Non-pigmented ciliary epithelial cell (primary cell): ENCODE data around the gene DHRS7.

Source experiments
- DNase-seq: peaks from one replicate; pipeline ENCODE4 v3.0.0-alpha.2; 2010; ENCODE audit warnings: low read depth

Gene DHRS7

GRCh38 chr14:60164712-60165546 is at the start of gene DHRS7:
DHRS7 (minus strand) TSS chr14:60165398; CDS start chr14:60165309, 89 bp downstream.
- peak; percentile 38 for DNase-seq

GRCh38 chr14:60214415-60215126 is 49.4 kb upstream of the DHRS7 start:
- DNase-seq, result no peak

GRCh38 chr14:60214003-60214402 is 48.8 kb upstream of the DHRS7 start:
- DNase-seq, result no peak

- DNase-seq, result no peak
Observed at GRCh38 chr14:60212503-60213371, 47.5 kb upstream of the DHRS7 start.

GRCh38 chr14:60211153-60211552 is 46.0 kb upstream of the DHRS7 start:
- DNase-seq, result no peak

- DNase-seq, result no peak
Observed at GRCh38 chr14:60210703-60211102, 45.5 kb upstream of the DHRS7 start.

- DNase-seq, result no peak
Observed at GRCh38 chr14:60206837-60207533, 41.8 kb upstream of the DHRS7 start.

- no peak for DNase-seq
Observed at GRCh38 chr14:60206249-60206670, 41.1 kb upstream of the DHRS7 start.

GRCh38 chr14:60204843-60205774 is 39.9 kb upstream of the DHRS7 start:
- no peak for DNase-seq

GRCh38 chr14:60204104-60204842 is 39.1 kb upstream of the DHRS7 start:
- no peak for DNase-seq

GRCh38 chr14:60199321-60199720 is 34.1 kb upstream of the DHRS7 start:
- DNase-seq, result no peak

GRCh38 chr14:60197629-60198303 is 32.6 kb upstream of the DHRS7 start:
- DNase-seq, result no peak

- DNase-seq, result no peak
Observed at GRCh38 chr14:60196291-60196690, 31.1 kb upstream of the DHRS7 start.

GRCh38 chr14:60195179-60195810 is 30.1 kb upstream of the DHRS7 start:
- no peak for DNase-seq

- DNase-seq, result no peak
Observed at GRCh38 chr14:60189923-60190840, 25.0 kb upstream of the DHRS7 start.

GRCh38 chr14:60188696-60189095 is 23.5 kb upstream of the DHRS7 start:
- no peak for DNase-seq

GRCh38 chr14:60188115-60188514 is 22.9 kb upstream of the DHRS7 start:
- no peak for DNase-seq
